Left ventricle myocardium superior (tissue), 1 donor: ENCODE results near the gene HAVCR2. TPM values are rescaled to one million over a fixed set of nuclear protein-coding genes. Genes with fewer than 3 reads are reported as not detected.
"Not testable (repeated sequence)": the region's sequence is repeated elsewhere in the genome, so short reads cannot be mapped to it uniquely, and the experiment has no call there.

Experiments
- ATAC-seq: fragments of 200-7000 bp; cut with Tn5 transposase; one replicate; pipeline ENCODE4 v1.9.1; 2020; ENCODE audit warnings: mild to moderate bottlenecking, moderate library complexity
- DNase-seq: peaks from one replicate; pipeline ENCODE4 v3.0.0-alpha.2; 2020
- intact Hi-C: fragments of 100-400 bp; cut with micrococcal nuclease; formaldehyde crosslinking; loops from one replicate; pipeline ENCODE4 v1.11.0; 2022
- total RNA-seq: library from RNA; stranded (reverse); fragmentation: NEBNext Ultra II Directional; extraction: Animal tissue kit (Norgen Biotek cat#: 25700); gene quantifications from one replicate; pipeline ENCODE4 v1.2.1, GENCODE V29; 2021
- donor health status: DM: no; HTN: yes; CAD: no; lungs with severe emphysema.

The HAVCR2 gene
- total RNA-seq, 1 donor from 2014 or later: 2.8 TPM

- intact Hi-C loops: no loop called here
- DNase-seq (peak; percentile 55), ATAC-seq (peak; percentile 50)
Measured at GRCh38 chr5:157106630-157107461, 2.0 kb downstream of the HAVCR2 start.

- ATAC-seq (no peak), DNase-seq (no peak)
Measured at GRCh38 chr5:157100140-157100679, 8.6 kb downstream of the HAVCR2 start.

GRCh38 chr5:157088342-157088990 is 20.4 kb downstream of the HAVCR2 start:
- intact Hi-C loops: no loop called here
- DNase-seq (no peak), ATAC-seq (no peak)

More at GRCh38 chr5:157100140-157100679, 8.6 kb downstream of the HAVCR2 start:
- intact Hi-C loops: no loop called here

- no peak for ATAC-seq
- intact Hi-C loops: no loop called here
- DNase-seq: no peak
Measured at GRCh38 chr5:157086751-157087359, 22.0 kb downstream of the HAVCR2 start.

- ATAC-seq (no peak), DNase-seq (no peak)
- intact Hi-C loops: no loop called here
Measured at GRCh38 chr5:157085930-157086329, 22.9 kb downstream of the HAVCR2 start.

GRCh38 chr5:157080286-157080685 is 28.6 kb downstream of the HAVCR2 start:
- ATAC-seq (no peak), DNase-seq (no peak)
- intact Hi-C loops: no loop called here

GRCh38 chr5:157076558-157076957 is 32.3 kb downstream of the HAVCR2 start:
- ATAC-seq (peak; percentile 43), DNase-seq (no peak)
- intact Hi-C loops: no loop called here

GRCh38 chr5:157072508-157072907 is 36.3 kb downstream of the HAVCR2 start:
- ATAC-seq: no peak
- intact Hi-C loops: no loop called here
- no peak for DNase-seq

GRCh38 chr5:157069949-157070348 is 38.9 kb downstream of the HAVCR2 start:
- intact Hi-C loops: no loop called here
- no peak for DNase-seq
- ATAC-seq: no peak

GRCh38 chr5:157068785-157069184 is 40.1 kb downstream of the HAVCR2 start:
- ATAC-seq (no peak), DNase-seq (no peak)
- intact Hi-C loops: no loop called here

- no peak for DNase-seq
- no peak for ATAC-seq
- intact Hi-C loops: no loop called here
Measured at GRCh38 chr5:157068339-157068738, 40.5 kb downstream of the HAVCR2 start.

GRCh38 chr5:157067005-157067404 is 41.8 kb downstream of the HAVCR2 start:
- ATAC-seq (no peak), DNase-seq (no peak)
- intact Hi-C loops: no loop called here

- ATAC-seq (no peak), DNase-seq (no peak)
- intact Hi-C loops: no loop called here
Measured at GRCh38 chr5:157066080-157066479, 42.8 kb downstream of the HAVCR2 start.

GRCh38 chr5:157063776-157064430 is 44.9 kb downstream of the HAVCR2 start:
- ATAC-seq (no peak), DNase-seq (no peak)
- intact Hi-C loops: no loop called here

- DNase-seq: no peak
- intact Hi-C loops: no loop called here
- ATAC-seq: no peak
Measured at GRCh38 chr5:157059891-157060290, 49.0 kb downstream of the HAVCR2 start.

GRCh38 chr5:157059093-157059539 is 49.7 kb downstream of the HAVCR2 start, which contains the start of gene HAVCR1:
HAVCR1 (minus strand) TSS chr5:157059116; CDS start chr5:157057943, 1,173 bp downstream.
- no peak for DNase-seq
- no peak for ATAC-seq
- intact Hi-C loops: no loop called here

GRCh38 chr5:157057459-157058370 is 51.1 kb downstream of the HAVCR2 start:
- no peak for ATAC-seq
- intact Hi-C loops: no loop called here
- DNase-seq: no peak

GRCh38 chr5:157056848-157057247 is 52.0 kb downstream of the HAVCR2 start:
- ATAC-seq, DNase-seq, intact Hi-C loops: not testable (repeated sequence)
